Neural cell (in vitro differentiated cells): ENCODE results near the gene KCNJ10. TPM values are rescaled to one million over a fixed set of nuclear protein-coding genes. Genes with fewer than 3 reads are reported as not detected.

Experiments
- H2AFZ ChIP-seq: fragments of 200-600, 300-800 bp; sonication (generic), shearing (Covaris generic); 2 replicates; pipeline ENCODE4 v1.6.0; 2014; ENCODE audit warnings: low read depth, mild to moderate bottlenecking, antibody characterized with exemption, low read length, moderate library complexity
- H3F3A ChIP-seq: fragments of 200-600 bp; shearing (Covaris generic); 2 replicates; pipeline ENCODE4 v1.6.1; 2016; ENCODE audit warnings: mild to moderate bottlenecking, moderate library complexity, mixed read lengths, antibody characterized with exemption, low read length; ENCODE audit not compliant: insufficient read depth, poor library complexity, severe bottlenecking
- H3K27ac ChIP-seq: fragments of 200-600, 300-800 bp; sonication (generic), shearing (Covaris generic); 2 replicates; pipeline ENCODE4 v1.5.1; 2014; ENCODE audit warnings: mild to moderate bottlenecking, low read length, moderate library complexity
- H3K27me3 ChIP-seq: fragments of 300-800, 200-600 bp; sonication (generic), shearing (Covaris generic); 2 replicates; pipeline ENCODE4 v1.6.0; 2014; ENCODE audit warnings: mild to moderate bottlenecking, low read depth, low read length, moderate library complexity; ENCODE audit not compliant: insufficient read depth
- H3K36me3 ChIP-seq: fragments of 300-800, 200-600 bp; sonication (generic), shearing (Covaris generic); 2 replicates; pipeline ENCODE4 v1.5.1; 2014; ENCODE audit warnings: mild to moderate bottlenecking, antibody characterized with exemption, low read length, moderate library complexity; ENCODE audit not compliant: insufficient read depth
- H3K4me2 ChIP-seq: fragments of 300-800, 200-600 bp; sonication (generic), shearing (Covaris generic); 2 replicates; pipeline ENCODE4 v1.6.0; 2014; ENCODE audit warnings: mild to moderate bottlenecking, low read length
- H3K4me3 ChIP-seq: fragments of 300-800, 200-600 bp; sonication (generic), shearing (Covaris generic); 2 replicates; pipeline ENCODE4 v1.5.1; 2014; ENCODE audit warnings: mild to moderate bottlenecking, low read length, moderate library complexity
- H3K79me2 ChIP-seq: fragments of 200-600 bp; shearing (Covaris generic); replicated peaks from 2 replicates; pipeline ENCODE4 v1.6.0; 2014; ENCODE audit warnings: mild to moderate bottlenecking, low read length, moderate library complexity; ENCODE audit not compliant: insufficient read depth
- H3K9ac ChIP-seq: fragments of 300-800, 200-600 bp; sonication (generic), shearing (Covaris generic); 2 replicates; pipeline ENCODE4 v1.6.1; 2016; ENCODE audit warnings: mild to moderate bottlenecking, low read length, mixed read lengths
- H3K9me2 ChIP-seq: fragments of 200-600 bp; shearing (Covaris generic); 2 replicates; pipeline ENCODE4 v1.6.1; 2016; ENCODE audit warnings: mild to moderate bottlenecking, low read length, mixed read lengths; ENCODE audit not compliant: insufficient read depth
- H3K9me3 ChIP-seq: fragments of 200-600, 300-800 bp; sonication (generic), shearing (Covaris generic); 2 replicates; pipeline ENCODE4 v1.6.1; 2016; ENCODE audit warnings: mild to moderate bottlenecking, mixed run types, low read length, moderate library complexity, mixed read lengths
- H4K20me1 ChIP-seq: fragments of 200-600 bp; shearing (Covaris generic); 2 replicates; pipeline ENCODE4 v1.6.1; 2016; ENCODE audit warnings: mild to moderate bottlenecking, mixed run types; ENCODE audit not compliant: insufficient read depth
- CTCF ChIP-seq: fragments of 450-650 bp; IDR thresholded peaks from 2 replicates; pipeline ENCODE4 v1.5.1; 2014; ENCODE audit warnings: antibody characterized with exemption, mild to moderate bottlenecking, moderate library complexity; ENCODE audit not compliant: poor library complexity, severe bottlenecking
- EP300 ChIP-seq: fragments of 450-650 bp; conservative IDR thresholded peaks from 2 replicates; pipeline ENCODE4 v1.6.1; 2014; ENCODE audit warnings: antibody characterized with exemption, mild to moderate bottlenecking, moderate library complexity; ENCODE audit not compliant: poor library complexity, severe bottlenecking
- EZH2 ChIP-seq: fragments of 200-600, 300-800 bp; shearing (Covaris generic), sonication (generic); IDR thresholded peaks from 2 replicates; pipeline ENCODE4 v1.6.1; 2014; ENCODE audit warnings: antibody characterized with exemption, low read length, borderline replicate concordance, mild to moderate bottlenecking; ENCODE audit not compliant: insufficient read depth, poor library complexity, severe bottlenecking
- MXI1 ChIP-seq: fragments of 450-650 bp; conservative IDR thresholded peaks from 2 replicates; pipeline ENCODE4 v1.6.1; 2014; ENCODE audit warnings: antibody characterized with exemption, mild to moderate bottlenecking; ENCODE audit not compliant: poor library complexity, severe bottlenecking
- POLR2AphosphoS5 ChIP-seq: IDR thresholded peaks from 2 replicates; pipeline ENCODE4 v1.6.1; 2012
- RAD21 ChIP-seq: fragments of 450-650 bp; conservative IDR thresholded peaks from 2 replicates; pipeline ENCODE4 v1.6.1; 2014; ENCODE audit warnings: antibody characterized with exemption, mild to moderate bottlenecking, moderate library complexity
- REST ChIP-seq: IDR thresholded peaks from 2 replicates; pipeline ENCODE4 v1.6.1; 2012; ENCODE audit warnings: borderline replicate concordance
- SMC3 ChIP-seq: fragments of 450-650 bp; conservative IDR thresholded peaks from 2 replicates; pipeline ENCODE4 v1.6.1; 2014; ENCODE audit warnings: antibody characterized with exemption, mild to moderate bottlenecking, moderate library complexity; ENCODE audit not compliant: poor library complexity
- TAF1 ChIP-seq: IDR thresholded peaks from 2 replicates; pipeline ENCODE4 v1.6.1; 2012; ENCODE audit warnings: low read depth
- polyA plus RNA-seq: library from polyadenylated mRNA; depleted of rRNA; stranded (reverse); fragments of >200 nt; gene quantifications from 2 replicates; pipeline ENCODE4 v1.2.3, GENCODE V29; 2014

Gene KCNJ10
- polyA plus RNA-seq, 1 donor from 2014 or later = not detected

GRCh38 chr1:159962176-159962575 lies 107.8 kb downstream of the KCNJ10 start:
- H3K9ac ChIP-seq = no peak overlapping the region
- no peak overlapping the region for H3K27ac ChIP-seq
- no peaks in the 10 kb centered on the region for H4K20me1 ChIP-seq
- H3K4me2 ChIP-seq = no peak overlapping the region
- no peaks in the 10 kb centered on the region for H3K27me3 ChIP-seq
- H3K36me3 ChIP-seq = no peaks in the 10 kb centered on the region
- H3F3A ChIP-seq = no peaks in the 10 kb centered on the region
- H3K9me2 ChIP-seq = no peaks in the 10 kb centered on the region
- H3K4me3 ChIP-seq = no peak overlapping the region
- H3K9me3 ChIP-seq = no peaks in the 10 kb centered on the region
- TF ChIP-seq POLR2AphosphoS5 (no peak), MXI1 (no peak), EZH2 (no peak)
- H2AFZ ChIP-seq = no peak overlapping the region
- no peaks in the 10 kb centered on the region for H3K79me2 ChIP-seq

GRCh38 chr1:159961636-159962035 lies 108.3 kb downstream of the KCNJ10 start:
- TF ChIP-seq MXI1 = no peak
- no peak for TF ChIP-seq TAF1
- no peak for TF ChIP-seq CTCF
- TF ChIP-seq EZH2 = no peak
- no peak for TF ChIP-seq EP300
- no peak for TF ChIP-seq SMC3
- no peak for TF ChIP-seq POLR2AphosphoS5
- no peak for TF ChIP-seq REST
- no peak for TF ChIP-seq RAD21
- H3K4me3 ChIP-seq = no peak overlapping the region

More at GRCh38 chr1:159961636-159962035, 108.3 kb downstream of the KCNJ10 start:
- no peak overlapping the region for H2AFZ ChIP-seq
- no peaks in the 10 kb centered on the region for H3K36me3 ChIP-seq
- no peaks in the 10 kb centered on the region for H3K79me2 ChIP-seq
- no peak overlapping the region for H3K4me2 ChIP-seq
- no peak overlapping the region for H3K27ac ChIP-seq
- H3K9me3 ChIP-seq = no peaks in the 10 kb centered on the region
- H3K9ac ChIP-seq = no peak overlapping the region
- H3K9me2 ChIP-seq = no peaks in the 10 kb centered on the region
- H3K27me3 ChIP-seq = no peaks in the 10 kb centered on the region
- no peaks in the 10 kb centered on the region for H4K20me1 ChIP-seq
- H3F3A ChIP-seq = no peaks in the 10 kb centered on the region
